GM21717 (cell line): Measurements from ENCODE around the gene LGALS9C.
"Not testable (repeated sequence)": the region's sequence is repeated elsewhere in the genome, so short reads cannot be mapped to it uniquely, and the experiment has no call there.

Experiments
- ATAC-seq: cut with Tn5 transposase; IDR thresholded peaks from one replicate; pipeline ENCODE4 v1.9.1; 2021; ENCODE audit warnings: mild to moderate bottlenecking, moderate library complexity; ENCODE audit not compliant: unreplicated experiment

The LGALS9C gene

GRCh38 chr17:18476508-18477308 is at the start of gene LGALS9C:
LGALS9C (plus strand) TSS chr17:18476789; CDS start chr17:18476855, 66 bp downstream.
- peak; percentile 78 for ATAC-seq

GRCh38 chr17:18432206-18432605 is 44.4 kb upstream of the LGALS9C start:
- not testable (repeated sequence) for ATAC-seq

GRCh38 chr17:18439465-18439870 is 37.1 kb upstream of the LGALS9C start:
- not testable (repeated sequence) for ATAC-seq

- ATAC-seq: not testable (repeated sequence)
These were observed 34.5 kb upstream of the LGALS9C start for GRCh38 chr17:18442093-18442492.

GRCh38 chr17:18442532-18442931 is 34.1 kb upstream of the LGALS9C start:
- not testable (repeated sequence) for ATAC-seq

- ATAC-seq: not testable (repeated sequence)
These were observed 28.9 kb upstream of the LGALS9C start for GRCh38 chr17:18447476-18448205.

- not testable (repeated sequence) for ATAC-seq
These were observed 28.3 kb upstream of the LGALS9C start for GRCh38 chr17:18448311-18448710.

- not testable (repeated sequence) for ATAC-seq
These were observed 26.8 kb upstream of the LGALS9C start for GRCh38 chr17:18449833-18450232.

- not testable (repeated sequence) for ATAC-seq
These were observed 25.6 kb upstream of the LGALS9C start for GRCh38 chr17:18450998-18451397.

- not testable (repeated sequence) for ATAC-seq
These were observed 24.6 kb upstream of the LGALS9C start for GRCh38 chr17:18451969-18452368.

GRCh38 chr17:18459035-18459434 is 17.6 kb upstream of the LGALS9C start:
- not testable (repeated sequence) for ATAC-seq

- ATAC-seq: not testable (repeated sequence)
These were observed 12.6 kb upstream of the LGALS9C start for GRCh38 chr17:18463831-18464502.

GRCh38 chr17:18466250-18466983 is 10.2 kb upstream of the LGALS9C start:
- not testable (repeated sequence) for ATAC-seq

- ATAC-seq: not testable (repeated sequence)
These were observed 9.6 kb upstream of the LGALS9C start for GRCh38 chr17:18467001-18467400.

- ATAC-seq: not testable (repeated sequence)
These were observed 8.0 kb upstream of the LGALS9C start for GRCh38 chr17:18468472-18469171.

- ATAC-seq: not testable (repeated sequence)
These were observed 6.8 kb upstream of the LGALS9C start for GRCh38 chr17:18469837-18470236.

- ATAC-seq: not testable (repeated sequence)
These were observed 6.2 kb upstream of the LGALS9C start for GRCh38 chr17:18470345-18470930.

GRCh38 chr17:18473967-18474366 is 2.6 kb upstream of the LGALS9C start:
- not testable (repeated sequence) for ATAC-seq

- ATAC-seq: not testable (repeated sequence)
These were observed 1.8 kb upstream of the LGALS9C start for GRCh38 chr17:18474754-18475153.
